Amniotic stem cell (primary cell): ENCODE results near the gene BCL7A.
"Not testable (repeated sequence)": the region's sequence is repeated elsewhere in the genome, so short reads cannot be mapped to it uniquely, and the experiment has no call there.

Experiments used
- DNase-seq: peaks from one replicate; lab custom pipeline; 2025; lab: John Stamatoyannopoulos, UW

The BCL7A gene

DNA sequence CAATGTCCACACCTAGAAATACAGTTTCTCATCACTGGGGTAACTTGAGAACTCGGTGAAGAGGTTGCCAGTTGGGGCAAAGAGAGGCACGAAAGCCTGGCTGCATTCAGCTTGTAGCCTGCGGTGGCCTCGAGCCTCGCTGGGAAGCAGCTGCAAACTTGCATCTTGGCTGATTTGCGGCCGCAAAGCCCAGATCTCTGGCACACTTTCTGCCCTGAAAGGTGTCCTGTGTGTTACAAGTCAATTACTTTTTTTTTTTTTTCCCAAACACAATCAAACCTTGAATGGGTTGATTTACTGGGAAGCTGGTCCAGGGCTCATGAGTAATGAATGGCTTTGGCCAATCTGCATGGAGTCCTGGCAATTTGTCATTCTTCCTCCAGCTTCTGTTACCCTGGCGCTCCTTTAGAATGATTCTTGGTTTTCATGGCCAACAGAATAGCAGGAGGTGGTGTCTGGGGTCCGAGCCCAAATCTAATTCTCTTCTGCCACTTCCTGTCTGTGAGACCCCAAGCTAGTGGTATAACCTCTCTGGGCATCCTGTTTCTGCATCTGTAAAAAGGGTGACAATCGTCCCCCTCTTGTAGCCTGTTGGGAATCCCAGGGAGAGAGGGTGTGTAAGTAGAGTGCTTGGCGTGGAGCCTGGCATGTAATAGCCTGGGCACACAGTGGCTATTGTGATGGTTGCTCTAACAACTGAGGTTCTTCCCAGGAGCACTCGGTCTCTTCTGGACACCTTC, 6.7 kb downstream of the BCL7A start:
- DNase-seq, result no peak

GRCh38 chr12:122028905-122029560, 7.3 kb downstream of the BCL7A start:
- DNase-seq, result no peak

GRCh38 chr12:122029620-122030423, 8.1 kb downstream of the BCL7A start:
- no peak for DNase-seq

DNA sequence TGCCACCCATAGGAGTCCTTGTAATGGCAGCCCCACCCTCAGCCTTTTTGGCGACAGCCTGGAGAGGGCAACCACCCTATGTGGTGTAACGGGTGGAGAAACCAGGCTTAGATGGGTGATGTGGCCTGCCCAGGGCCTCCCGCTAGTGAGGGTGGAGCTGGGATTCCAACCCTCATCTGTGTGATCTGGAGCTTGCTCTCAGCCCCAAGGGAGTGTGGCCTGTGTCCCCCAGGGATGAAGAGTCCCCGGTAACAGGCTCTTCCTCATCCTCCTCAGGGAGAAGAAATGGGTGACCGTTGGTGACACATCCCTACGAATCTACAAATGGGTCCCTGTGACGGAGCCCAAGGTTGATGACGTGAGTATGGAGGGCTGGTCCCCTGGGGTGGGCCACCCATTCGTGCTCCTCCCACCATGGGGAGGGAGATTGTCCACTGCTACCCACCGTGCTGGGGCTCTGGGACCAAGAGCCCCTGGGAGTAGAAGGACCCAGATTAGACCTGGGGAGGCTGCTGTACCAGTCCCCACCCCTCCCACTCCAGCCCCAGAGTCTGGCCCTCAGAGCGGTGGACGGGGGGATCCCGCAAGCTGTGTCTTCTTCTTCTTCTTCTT, 8.8 kb downstream of the BCL7A start:
- no peak for DNase-seq

- no peak for DNase-seq
These were observed 9.9 kb downstream of the BCL7A start for GRCh38 chr12:122031342-122032216.

DNA sequence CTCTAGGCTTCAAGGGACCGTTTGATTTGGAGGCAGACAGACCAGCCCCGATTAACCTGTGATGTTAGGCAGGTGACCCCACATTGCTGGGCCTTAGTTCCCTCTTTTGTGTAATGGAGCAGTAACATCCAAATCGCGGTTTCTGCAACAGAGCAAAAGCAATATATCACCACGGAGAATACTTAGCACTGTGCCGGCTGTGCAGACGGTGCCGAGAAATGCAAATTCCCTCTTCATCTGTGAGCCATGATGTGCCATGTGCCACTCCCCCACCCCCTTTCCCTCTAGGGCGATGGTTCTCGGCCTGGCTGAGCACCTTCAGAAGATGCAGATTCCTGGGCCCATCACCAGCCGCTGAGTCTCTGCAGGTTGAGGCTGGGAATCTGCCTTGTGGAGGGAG, 10.9 kb downstream of the BCL7A start:
- no peak for DNase-seq

DNA sequence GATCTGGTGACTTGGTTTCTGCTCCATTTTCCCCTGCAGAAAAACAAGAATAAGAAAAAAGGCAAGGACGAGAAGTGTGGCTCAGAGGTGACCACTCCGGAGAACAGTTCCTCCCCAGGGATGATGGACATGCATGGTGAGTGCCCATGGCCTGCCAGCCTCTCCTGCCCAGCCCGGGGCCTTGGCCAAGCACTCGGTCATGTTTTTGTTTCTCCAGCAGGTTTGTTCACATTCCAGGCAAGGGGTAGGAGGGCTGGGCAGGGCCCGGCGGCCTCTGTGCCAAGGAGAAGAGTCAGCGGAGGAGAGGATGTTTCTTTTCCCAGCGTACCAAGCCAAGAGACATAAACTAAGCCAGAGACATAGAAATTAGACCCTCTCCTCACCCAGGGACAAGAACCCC, 13.6 kb downstream of the BCL7A start:
- no peak for DNase-seq

- no peak for DNase-seq
These were observed 14.5 kb downstream of the BCL7A start for GRCh38 chr12:122036153-122036552.

GRCh38 chr12:122040579-122041386, 19.1 kb downstream of the BCL7A start:
- DNase-seq, result no peak

DNA sequence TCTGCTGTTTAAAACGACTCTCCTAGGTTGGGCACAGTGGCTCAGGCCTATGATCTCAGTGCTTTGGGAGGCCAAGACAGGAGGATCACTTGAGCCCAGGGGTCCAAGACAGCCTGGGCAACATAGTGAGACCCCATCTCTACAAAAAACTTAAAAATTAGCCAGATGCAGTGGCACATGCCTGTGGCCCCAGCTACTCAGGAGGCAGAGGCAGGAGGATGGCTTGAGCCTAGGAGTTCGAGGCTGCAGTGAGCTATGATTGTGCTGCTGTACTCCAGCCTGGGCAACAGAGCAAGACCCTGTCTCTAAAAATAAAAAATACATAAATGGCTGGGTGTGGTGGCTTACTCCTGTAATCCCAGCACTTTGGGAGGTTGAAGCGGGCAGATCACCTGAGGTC, 19.8 kb downstream of the BCL7A start:
- not testable (repeated sequence) for DNase-seq

DNA sequence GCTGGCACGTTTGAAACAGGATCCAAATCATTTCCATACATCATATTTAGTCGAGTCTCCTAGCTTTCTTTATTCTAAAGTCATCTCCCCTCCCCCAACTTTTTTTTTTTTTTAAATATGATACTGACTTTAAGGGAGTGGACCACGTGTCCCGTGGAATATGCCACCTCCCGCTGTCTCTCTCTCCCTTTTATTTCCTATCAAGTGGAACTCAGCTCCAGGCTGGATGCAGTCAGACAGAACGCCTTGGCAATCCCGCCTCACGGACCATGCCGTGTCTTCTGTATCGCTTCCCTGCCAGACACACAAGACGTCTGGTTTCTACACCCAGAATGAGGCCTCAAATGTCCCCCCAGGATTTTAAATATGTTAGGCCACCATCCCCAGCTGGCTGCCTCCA, 21.2 kb downstream of the BCL7A start:
- DNase-seq, result no peak

GRCh38 chr12:122043476-122043875, 21.8 kb downstream of the BCL7A start:
- no peak for DNase-seq

GRCh38 chr12:122045262-122045661, 23.6 kb downstream of the BCL7A start:
- no peak for DNase-seq

DNA sequence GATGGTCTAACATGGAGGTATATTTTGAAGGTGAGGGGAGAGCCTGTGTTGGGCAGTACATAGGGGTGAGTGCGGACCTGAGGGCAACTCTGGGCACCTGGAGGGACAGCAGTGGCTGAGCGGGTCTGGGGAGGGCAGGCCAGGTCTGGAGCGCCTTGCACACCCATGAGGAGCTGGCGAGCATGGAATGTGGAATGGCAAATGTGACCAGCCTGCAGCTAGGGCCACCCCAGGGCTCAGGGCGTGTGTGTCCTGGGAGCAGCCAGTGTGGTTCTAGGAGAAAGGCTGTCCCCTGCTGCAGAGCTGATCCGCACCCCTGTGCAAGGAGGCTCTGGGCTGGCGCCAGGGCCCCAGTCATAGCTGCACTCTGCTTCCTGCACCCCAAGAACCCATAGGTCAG, 24.5 kb downstream of the BCL7A start:
- DNase-seq, result no peak

DNA sequence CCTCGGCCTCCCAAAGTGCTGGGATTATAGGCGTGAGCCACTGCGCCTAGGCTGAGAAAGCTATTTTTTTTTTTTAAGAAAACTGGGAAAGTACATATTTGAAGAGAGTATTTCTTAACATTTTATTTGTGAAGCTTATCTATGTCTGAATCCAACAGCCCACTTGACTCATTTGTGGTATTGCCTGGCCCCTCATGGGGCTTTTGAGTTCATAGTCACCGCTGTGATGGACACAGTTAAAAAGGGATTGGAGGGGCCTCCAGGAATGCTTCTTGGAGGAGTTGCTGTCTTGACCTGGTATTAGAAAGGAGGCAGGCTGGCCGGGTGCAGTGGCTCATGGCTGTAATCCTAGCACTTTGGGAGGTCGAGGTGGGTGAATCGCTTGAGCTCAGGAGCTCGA, 26.5 kb downstream of the BCL7A start:
- no peak for DNase-seq

DNA sequence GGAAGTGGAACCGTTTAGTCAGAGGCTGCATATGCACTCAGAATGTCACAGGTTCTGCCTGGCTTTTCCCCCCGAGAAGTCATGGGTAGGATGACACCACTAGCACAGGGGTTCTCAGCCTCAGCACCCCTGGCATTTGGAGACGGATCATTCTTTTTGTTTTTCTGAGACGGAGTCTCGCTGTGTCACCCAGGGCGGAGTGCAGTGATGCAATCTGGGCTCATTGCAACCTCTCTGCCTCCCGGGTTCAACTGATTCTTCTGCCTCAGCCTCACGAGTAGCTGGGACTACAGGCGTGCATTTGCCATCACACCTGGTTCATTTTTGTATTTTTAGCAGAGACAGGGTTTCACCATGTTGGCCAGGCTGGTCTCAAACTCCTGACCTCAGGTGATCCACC, 28.1 kb downstream of the BCL7A start:
- no peak for DNase-seq

GRCh38 chr12:122050706-122051105, 29.0 kb downstream of the BCL7A start:
- no peak for DNase-seq

- DNase-seq, result no peak
These were observed 29.7 kb downstream of the BCL7A start for GRCh38 chr12:122051231-122051876.

- no peak for DNase-seq
These were observed 30.6 kb downstream of the BCL7A start for GRCh38 chr12:122052285-122052684.

DNA sequence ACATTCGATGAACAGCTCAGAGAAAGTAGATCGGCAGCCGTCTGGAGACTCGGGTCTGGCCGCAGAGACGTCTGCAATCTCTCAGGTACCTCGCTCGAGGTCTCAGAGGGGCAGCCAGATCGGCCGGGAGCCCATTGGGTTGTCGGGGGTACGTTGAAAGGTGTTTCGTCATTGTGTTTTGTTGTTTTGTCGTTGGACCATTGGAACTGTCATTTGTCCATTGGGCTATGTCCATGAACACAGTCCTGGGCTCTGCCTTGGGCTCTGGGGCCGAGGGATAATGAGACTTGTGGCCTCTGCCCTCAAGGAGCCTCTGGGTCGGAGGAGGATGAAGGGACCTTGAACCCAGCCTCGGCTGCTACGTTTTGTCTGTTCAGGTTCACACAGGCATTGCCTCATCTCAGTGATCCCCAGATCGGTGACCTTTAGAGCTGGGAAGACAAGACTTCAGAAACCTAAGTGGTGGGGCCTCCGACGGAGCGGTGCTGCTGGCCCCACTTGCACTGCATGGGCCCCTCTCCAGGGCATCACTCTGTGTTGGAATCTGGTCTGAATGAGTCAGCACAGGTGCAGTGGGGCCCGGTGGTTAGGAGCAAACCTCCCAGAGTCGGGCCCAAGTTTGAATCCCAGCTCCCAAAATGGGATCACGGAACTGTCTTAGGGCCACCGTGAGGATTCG, 33.3 kb downstream of the BCL7A start:
- DNase-seq, result no peak
